ENCODE results near the gene MAP4K4. TPM values are rescaled to one million over a fixed set of nuclear protein-coding genes. Genes with fewer than 3 reads are reported as not detected.

Gene MAP4K4
- total and polyA plus RNA-seq, 2 of the 13 experiments (the other 11 are each of a cell fraction or from before 2014, with no cell fraction given), result 105 to 264 TPM

DNA sequence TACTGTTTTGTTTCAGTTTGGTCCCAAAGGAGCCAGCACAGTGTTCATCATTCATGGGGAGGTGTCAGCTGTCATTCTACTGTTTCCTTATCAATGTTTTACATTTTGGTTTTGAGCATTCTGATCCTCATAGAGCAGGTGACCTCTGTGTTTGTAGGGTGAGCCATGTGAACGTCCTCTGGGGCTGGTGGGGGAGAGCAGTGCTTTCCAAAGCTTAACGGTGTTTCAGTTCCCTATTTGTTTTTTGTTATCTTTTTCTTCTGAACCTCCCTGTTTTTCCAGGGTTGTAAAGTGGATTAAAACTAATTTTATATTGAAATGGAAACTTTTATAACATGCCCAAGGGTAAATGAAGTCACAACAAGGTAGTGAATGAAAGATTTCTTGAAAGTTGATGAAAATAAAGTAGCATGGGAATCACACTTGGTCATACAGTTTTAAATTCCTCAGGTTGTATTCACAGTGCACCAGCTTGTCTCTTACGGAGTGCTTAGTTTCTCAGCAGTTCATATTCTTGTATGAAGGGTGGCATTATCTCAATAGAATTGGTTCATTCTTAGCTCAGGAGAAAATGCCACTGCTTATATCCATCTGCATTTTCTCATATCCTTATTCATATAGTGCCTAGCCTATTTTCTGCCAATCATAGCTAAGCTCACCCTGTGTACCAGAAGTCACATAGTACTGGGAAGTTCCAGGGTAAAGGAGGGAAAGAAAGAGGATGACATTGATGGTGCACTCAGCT, 54.5 kb downstream of the MAP4K4 start (continued):
- TF ChIP-seq SAP130 (CRISPR knock-in tag; IDR thresholded peaks at IDR 0.05; ENCODE audit: low read depth) (peak; percentile 76), ZNF232 (CRISPR knock-in tag; IDR thresholded peaks at IDR 0.05; ENCODE audit: borderline replicate concordance) (peak; percentile 90; the same call in 1 of the 2 replicates), ZNF589 (CRISPR knock-in tag; conservative IDR thresholded peaks at IDR 0.05) (no peak), MAF1 (CRISPR knock-in tag; IDR thresholded peaks at IDR 0.05; ENCODE audit: borderline replicate concordance) (no peak), FOSL2 (CRISPR knock-in tag; IDR thresholded peaks at IDR 0.05) (peak; percentile 28; the same call in 1 of the 2 replicates), EP300 (IDR thresholded peaks at IDR 0.05; ENCODE audit: low read depth in 2 of 2, low read length in 2 of 2) (peak in 1 of 2 experiments; percentile 79; a peak in 2 of 4 replicates), EP300 (CRISPR knock-in tag; IDR thresholded peaks at IDR 0.05; ENCODE audit: borderline replicate concordance) (no peak), FOXA3 (CRISPR knock-in tag; IDR thresholded peaks at IDR 0.05) (peak; percentile 70), PHB2 (IDR thresholded peaks at IDR 0.05; ENCODE audit: partially characterized antibody) (no peak), SOX6 (IDR thresholded peaks at IDR 0.05) (no peak), SOX6 (CRISPR knock-in tag; IDR thresholded peaks at IDR 0.05) (peak; percentile 85)
- TF ChIP-seq, protein P1, sequence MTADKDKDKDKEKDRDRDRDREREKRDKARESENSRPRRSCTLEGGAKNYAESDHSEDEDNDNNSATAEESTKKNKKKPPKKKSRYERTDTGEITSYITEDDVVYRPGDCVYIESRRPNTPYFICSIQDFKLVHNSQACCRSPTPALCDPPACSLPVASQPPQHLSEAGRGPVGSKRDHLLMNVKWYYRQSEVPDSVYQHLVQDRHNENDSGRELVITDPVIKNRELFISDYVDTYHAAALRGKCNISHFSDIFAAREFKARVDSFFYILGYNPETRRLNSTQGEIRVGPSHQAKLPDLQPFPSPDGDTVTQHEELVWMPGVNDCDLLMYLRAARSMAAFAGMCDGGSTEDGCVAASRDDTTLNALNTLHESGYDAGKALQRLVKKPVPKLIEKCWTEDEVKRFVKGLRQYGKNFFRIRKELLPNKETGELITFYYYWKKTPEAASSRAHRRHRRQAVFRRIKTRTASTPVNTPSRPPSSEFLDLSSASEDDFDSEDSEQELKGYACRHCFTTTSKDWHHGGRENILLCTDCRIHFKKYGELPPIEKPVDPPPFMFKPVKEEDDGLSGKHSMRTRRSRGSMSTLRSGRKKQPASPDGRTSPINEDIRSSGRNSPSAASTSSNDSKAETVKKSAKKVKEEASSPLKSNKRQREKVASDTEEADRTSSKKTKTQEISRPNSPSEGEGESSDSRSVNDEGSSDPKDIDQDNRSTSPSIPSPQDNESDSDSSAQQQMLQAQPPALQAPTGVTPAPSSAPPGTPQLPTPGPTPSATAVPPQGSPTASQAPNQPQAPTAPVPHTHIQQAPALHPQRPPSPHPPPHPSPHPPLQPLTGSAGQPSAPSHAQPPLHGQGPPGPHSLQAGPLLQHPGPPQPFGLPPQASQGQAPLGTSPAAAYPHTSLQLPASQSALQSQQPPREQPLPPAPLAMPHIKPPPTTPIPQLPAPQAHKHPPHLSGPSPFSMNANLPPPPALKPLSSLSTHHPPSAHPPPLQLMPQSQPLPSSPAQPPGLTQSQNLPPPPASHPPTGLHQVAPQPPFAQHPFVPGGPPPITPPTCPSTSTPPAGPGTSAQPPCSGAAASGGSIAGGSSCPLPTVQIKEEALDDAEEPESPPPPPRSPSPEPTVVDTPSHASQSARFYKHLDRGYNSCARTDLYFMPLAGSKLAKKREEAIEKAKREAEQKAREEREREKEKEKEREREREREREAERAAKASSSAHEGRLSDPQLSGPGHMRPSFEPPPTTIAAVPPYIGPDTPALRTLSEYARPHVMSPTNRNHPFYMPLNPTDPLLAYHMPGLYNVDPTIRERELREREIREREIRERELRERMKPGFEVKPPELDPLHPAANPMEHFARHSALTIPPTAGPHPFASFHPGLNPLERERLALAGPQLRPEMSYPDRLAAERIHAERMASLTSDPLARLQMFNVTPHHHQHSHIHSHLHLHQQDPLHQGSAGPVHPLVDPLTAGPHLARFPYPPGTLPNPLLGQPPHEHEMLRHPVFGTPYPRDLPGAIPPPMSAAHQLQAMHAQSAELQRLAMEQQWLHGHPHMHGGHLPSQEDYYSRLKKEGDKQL (CRISPR knock-in tag; IDR thresholded peaks at IDR 0.05; ENCODE audit: low read depth), result 0 out of 2 replicates have a peak, but pooled peaks have one; percentile 17
- TF ChIP-seq, protein P2, sequence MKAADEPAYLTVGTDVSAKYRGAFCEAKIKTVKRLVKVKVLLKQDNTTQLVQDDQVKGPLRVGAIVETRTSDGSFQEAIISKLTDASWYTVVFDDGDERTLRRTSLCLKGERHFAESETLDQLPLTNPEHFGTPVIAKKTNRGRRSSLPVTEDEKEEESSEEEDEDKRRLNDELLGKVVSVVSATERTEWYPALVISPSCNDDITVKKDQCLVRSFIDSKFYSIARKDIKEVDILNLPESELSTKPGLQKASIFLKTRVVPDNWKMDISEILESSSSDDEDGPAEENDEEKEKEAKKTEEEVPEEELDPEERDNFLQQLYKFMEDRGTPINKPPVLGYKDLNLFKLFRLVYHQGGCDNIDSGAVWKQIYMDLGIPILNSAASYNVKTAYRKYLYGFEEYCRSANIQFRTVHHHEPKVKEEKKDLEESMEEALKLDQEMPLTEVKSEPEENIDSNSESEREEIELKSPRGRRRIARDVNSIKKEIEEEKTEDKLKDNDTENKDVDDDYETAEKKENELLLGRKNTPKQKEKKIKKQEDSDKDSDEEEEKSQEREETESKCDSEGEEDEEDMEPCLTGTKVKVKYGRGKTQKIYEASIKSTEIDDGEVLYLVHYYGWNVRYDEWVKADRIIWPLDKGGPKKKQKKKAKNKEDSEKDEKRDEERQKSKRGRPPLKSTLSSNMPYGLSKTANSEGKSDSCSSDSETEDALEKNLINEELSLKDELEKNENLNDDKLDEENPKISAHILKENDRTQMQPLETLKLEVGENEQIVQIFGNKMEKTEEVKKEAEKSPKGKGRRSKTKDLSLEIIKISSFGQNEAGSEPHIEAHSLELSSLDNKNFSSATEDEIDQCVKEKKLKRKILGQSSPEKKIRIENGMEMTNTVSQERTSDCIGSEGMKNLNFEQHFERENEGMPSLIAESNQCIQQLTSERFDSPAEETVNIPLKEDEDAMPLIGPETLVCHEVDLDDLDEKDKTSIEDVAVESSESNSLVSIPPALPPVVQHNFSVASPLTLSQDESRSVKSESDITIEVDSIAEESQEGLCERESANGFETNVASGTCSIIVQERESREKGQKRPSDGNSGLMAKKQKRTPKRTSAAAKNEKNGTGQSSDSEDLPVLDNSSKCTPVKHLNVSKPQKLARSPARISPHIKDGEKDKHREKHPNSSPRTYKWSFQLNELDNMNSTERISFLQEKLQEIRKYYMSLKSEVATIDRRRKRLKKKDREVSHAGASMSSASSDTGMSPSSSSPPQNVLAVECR (CRISPR knock-in tag; IDR thresholded peaks at IDR 0.05; ENCODE audit: borderline replicate concordance), result peak; percentile 49; the same call in 1 of the 2 replicates
- TF ChIP-seq, protein P3, sequence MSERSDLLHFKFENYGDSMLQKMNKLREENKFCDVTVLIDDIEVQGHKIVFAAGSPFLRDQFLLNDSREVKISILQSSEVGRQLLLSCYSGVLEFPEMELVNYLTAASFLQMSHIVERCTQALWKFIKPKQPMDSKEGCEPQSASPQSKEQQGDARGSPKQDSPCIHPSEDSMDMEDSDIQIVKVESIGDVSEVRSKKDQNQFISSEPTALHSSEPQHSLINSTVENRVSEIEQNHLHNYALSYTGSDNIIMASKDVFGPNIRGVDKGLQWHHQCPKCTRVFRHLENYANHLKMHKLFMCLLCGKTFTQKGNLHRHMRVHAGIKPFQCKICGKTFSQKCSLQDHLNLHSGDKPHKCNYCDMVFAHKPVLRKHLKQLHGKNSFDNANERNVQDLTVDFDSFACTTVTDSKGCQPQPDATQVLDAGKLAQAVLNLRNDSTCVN (CRISPR knock-in tag; IDR thresholded peaks at IDR 0.05; ENCODE audit: borderline replicate concordance), result no peak
